ENCODE measurements around the gene CFAP47. TPM values are rescaled to one million over a fixed set of nuclear protein-coding genes. Genes with fewer than 3 reads are reported as not detected.

CFAP47 gene
- total RNA-seq, 1 experiment from 2014 or later, result 0.05 TPM

- no TSS peak for BruUV-seq (replicated peaks)
- no peak overlapping the region for H3K27ac ChIP-seq (ENCODE audit: low read length)
- ChIA-PET POLR2A (no interaction called here), CTCF (no interaction called here)
- TF ChIP-seq REST (IDR thresholded peaks at IDR 0.05; ENCODE audit: insufficient read depth in 1 of 2, low read depth in 2 of 2, low read length in 1 of 2) (no peak), POLR2AphosphoS5 (IDR thresholded peaks at IDR 0.05; ENCODE audit: low read depth, low read length) (no peak), CTCF (IDR thresholded peaks at IDR 0.05) (no peak), TCF7L2 (IDR thresholded peaks at IDR 0.05; ENCODE audit: low read depth, low read length) (no peak), SIN3A (IDR thresholded peaks at IDR 0.05; ENCODE audit: borderline replicate concordance, insufficient read depth, low read depth, low read length) (no peak)
- H3K4me1 ChIP-seq (ENCODE audit: control insufficient read depth, insufficient read depth, low read length), result no peaks in the 10 kb centered on the region
- no peaks in the 10 kb centered on the region for H3K9me3 ChIP-seq (ENCODE audit: control insufficient read depth, insufficient read depth, low read depth, low read length)
- in situ Hi-C loops (cut with HindIII; ENCODE audit: low pct_unique_long_range_greater_than_20kb, low sequenced_read_pairs) (no loop called here), intact Hi-C loops (cut with micrococcal nuclease; ENCODE audit: unreplicated experiment) (no loop called here)
- DNase-seq (ENCODE audit: low read depth, low spot score) (no peak), ATAC-seq (no peak)
- no peaks in the 10 kb centered on the region for H3K27me3 ChIP-seq (ENCODE audit: control insufficient read depth, insufficient read depth, low read length)
- H3K36me3 ChIP-seq (ENCODE audit: control insufficient read depth, insufficient read depth, low read length), result no peaks in the 10 kb centered on the region
- H3K4me3 ChIP-seq (ENCODE audit: low read depth in 2 of 2, low read length in 2 of 2), result no peak overlapping the region
Observed at GRCh38 chrX:36160081-36160480, 240.5 kb downstream of the CFAP47 start.

GRCh38 chrX:36198575-36198974 lies 279.0 kb downstream of the CFAP47 start:
- Histone ChIP-seq H3K9me3 (ENCODE audit: control insufficient read depth, insufficient read depth, low read depth, low read length) (no peaks in the 10 kb centered on the region), H3K27ac (ENCODE audit: low read length) (no peak overlapping the region), H3K4me1 (ENCODE audit: control insufficient read depth, insufficient read depth, low read length) (no peaks in the 10 kb centered on the region), H3K4me3 (ENCODE audit: low read depth in 2 of 2, low read length in 2 of 2) (no peak overlapping the region), H3K27me3 (ENCODE audit: control insufficient read depth, insufficient read depth, low read length) (no peaks in the 10 kb centered on the region), H3K36me3 (ENCODE audit: control insufficient read depth, insufficient read depth, low read length) (no peaks in the 10 kb centered on the region)
- in situ Hi-C loops (cut with HindIII; ENCODE audit: low pct_unique_long_range_greater_than_20kb, low sequenced_read_pairs) (no loop called here), intact Hi-C loops (cut with micrococcal nuclease; ENCODE audit: unreplicated experiment) (no loop called here)
- ATAC-seq (no peak), DNase-seq (ENCODE audit: low read depth, low spot score) (no peak)
- ChIA-PET POLR2A (no interaction called here), CTCF (no interaction called here)
- TF ChIP-seq CTCF (IDR thresholded peaks at IDR 0.05) (no peak), POLR2AphosphoS5 (IDR thresholded peaks at IDR 0.05; ENCODE audit: low read depth, low read length) (no peak), SIN3A (IDR thresholded peaks at IDR 0.05; ENCODE audit: borderline replicate concordance, insufficient read depth, low read depth, low read length) (no peak), TCF7L2 (IDR thresholded peaks at IDR 0.05; ENCODE audit: low read depth, low read length) (no peak), REST (IDR thresholded peaks at IDR 0.05; ENCODE audit: insufficient read depth in 1 of 2, low read depth in 2 of 2, low read length in 1 of 2) (no peak)
- BruUV-seq (replicated peaks), result no TSS peak

Data from Panc1 (cell line).